Activated naive CD8-positive, alpha-beta T cell treated with anti-CD3 and anti-CD28 coated beads, Interleukin-2, amount 50 U/mL, for 16 hours (primary cell): ENCODE results near the gene ZMIZ1.

Experiments
- DNase-seq: peaks from one replicate; pipeline ENCODE4 v3.0.0-alpha.2; 2020; ENCODE audit warnings: low read depth, low spot score

Gene ZMIZ1

GRCh38 chr10:79305988-79306387 is 237.2 kb downstream of the ZMIZ1 start:
- no peak for DNase-seq

GRCh38 chr10:79306644-79307220 is 238.0 kb downstream of the ZMIZ1 start:
- no peak for DNase-seq

GRCh38 chr10:79308016-79308415 is 239.2 kb downstream of the ZMIZ1 start:
- DNase-seq, result no peak

GRCh38 chr10:79308969-79309665 is 240.4 kb downstream of the ZMIZ1 start:
- DNase-seq, result no peak

- no peak for DNase-seq
These were observed 241.6 kb downstream of the ZMIZ1 start for GRCh38 chr10:79310200-79310865.

- DNase-seq, result no peak
These were observed 242.3 kb downstream of the ZMIZ1 start for GRCh38 chr10:79310911-79311573.

GRCh38 chr10:79311581-79312407 is 243.0 kb downstream of the ZMIZ1 start:
- no peak for DNase-seq

- DNase-seq, result no peak
These were observed 243.9 kb downstream of the ZMIZ1 start for GRCh38 chr10:79312601-79313187.

- DNase-seq, result no peak
These were observed 244.6 kb downstream of the ZMIZ1 start for GRCh38 chr10:79313320-79313719.

GRCh38 chr10:79313911-79314439 is 245.2 kb downstream of the ZMIZ1 start:
- no peak for DNase-seq

GRCh38 chr10:79314761-79315601 is 246.2 kb downstream of the ZMIZ1 start:
- DNase-seq, result no peak

- DNase-seq, result no peak
These were observed 246.8 kb downstream of the ZMIZ1 start for GRCh38 chr10:79315602-79315920.

- no peak for DNase-seq
These were observed 248.1 kb downstream of the ZMIZ1 start for GRCh38 chr10:79316671-79317431.

- no peak for DNase-seq
These were observed 249.6 kb downstream of the ZMIZ1 start for GRCh38 chr10:79318369-79318768.

- DNase-seq, result no peak
These were observed 250.5 kb downstream of the ZMIZ1 start for GRCh38 chr10:79319115-79319771.

- no peak for DNase-seq
These were observed 251.6 kb downstream of the ZMIZ1 start for GRCh38 chr10:79320316-79320715.

GRCh38 chr10:79320820-79321493 is 252.2 kb downstream of the ZMIZ1 start:
- DNase-seq, result no peak

GRCh38 chr10:79321494-79321882 is 252.7 kb downstream of the ZMIZ1 start:
- no peak for DNase-seq
